K562 (cell line): ENCODE measurements around the gene C16orf92.

Experiments
- ADNP ChIP-seq: fragments of 200-800 bp; sonication (Bioruptor generic); IDR thresholded peaks from 2 replicates; pipeline ENCODE4 v1.6.1; 2016; ENCODE audit warnings: missing genetic modification characterization, missing compliant biosample characterization
- CREB1 ChIP-seq, 2 experiments: sonication (generic) in 1 of 2; formaldehyde crosslinking in 1 of 2; IDR thresholded peaks; 2 replicates each; pipeline versions ENCODE4 v1.6.1 to v1.8.0; 2012 to 2022; ENCODE audit warnings: inconsistent platforms in 1 of 2, mild to moderate bottlenecking in 1 of 2, missing genetic modification reagents in 1 of 2, moderate library complexity in 1 of 2
- EZH2 ChIP-seq: IDR thresholded peaks from 2 replicates; pipeline ENCODE4 v1.6.1; 2012; ENCODE audit warnings: low read depth, mild to moderate bottlenecking, inconsistent platforms, low read length, borderline replicate concordance
- NFIC ChIP-seq: fragments of 450-650 bp; IDR thresholded peaks from 2 replicates; pipeline ENCODE4 v1.6.1; 2017; ENCODE audit warnings: mild to moderate bottlenecking, inconsistent platforms
- ZNF175 ChIP-seq: fragments of 200-800 bp; sonication (Bioruptor generic); IDR thresholded peaks from 2 replicates; pipeline ENCODE4 v1.6.1; 2016; ENCODE audit warnings: low read depth, mild to moderate bottlenecking, missing genetic modification characterization, missing compliant biosample characterization
- TF ChIP-seq, protein P1 (sequence below), 2 experiments: fragments of 450-650 bp in 1 of 2; sonication (generic) in 1 of 2; formaldehyde crosslinking in 1 of 2; IDR thresholded peaks in 1 of 2; conservative IDR thresholded peaks in 1 of 2; 2 replicates each; pipeline versions ENCODE4 v1.6.1 to v1.8.1; 2016 to 2023; ENCODE audit warnings: mild to moderate bottlenecking in 2 of 2, moderate library complexity in 2 of 2, inconsistent platforms in 1 of 2, missing genetic modification reagents in 1 of 2
- TF ChIP-seq, protein P2 (sequence below): fragments of 450-650 bp; IDR thresholded peaks from 2 replicates; pipeline ENCODE4 v1.6.1; 2018; ENCODE audit not compliant: partially characterized antibody
- TF ChIP-seq, protein P3 (sequence below), 3 experiments: IDR thresholded peaks in 2 of 3; conservative IDR thresholded peaks in 1 of 3; 2 replicates each; pipeline ENCODE4 v1.5.1; 2011 to 2012; ENCODE audit warnings: low read length in 3 of 3, mild to moderate bottlenecking in 3 of 3, control low read depth in 2 of 3, improper control_type of control experiment in 1 of 3, inconsistent platforms in 1 of 3, low read depth in 1 of 3, mixed read lengths in 1 of 3, moderate library complexity in 1 of 3; ENCODE audit not compliant: insufficient read depth in 2 of 3
- TF ChIP-seq, protein P4 (sequence below), 2 experiments: fragments of 450-650 bp in 1 of 2; IDR thresholded peaks; 2 replicates each; pipeline ENCODE4 v1.6.1; 2011 to 2017; ENCODE audit warnings: low read depth in 2 of 2, antibody characterized with exemption in 1 of 2, borderline replicate concordance in 1 of 2, low read length in 1 of 2, mild to moderate bottlenecking in 1 of 2, mixed read lengths in 1 of 2; ENCODE audit not compliant: control insufficient read depth in 1 of 2
- TF ChIP-seq, protein P5 (sequence below): fragments of 450-650 bp; IDR thresholded peaks from 2 replicates; pipeline ENCODE4 v1.6.1; 2016

- TF ChIP-seq, protein P1, sequence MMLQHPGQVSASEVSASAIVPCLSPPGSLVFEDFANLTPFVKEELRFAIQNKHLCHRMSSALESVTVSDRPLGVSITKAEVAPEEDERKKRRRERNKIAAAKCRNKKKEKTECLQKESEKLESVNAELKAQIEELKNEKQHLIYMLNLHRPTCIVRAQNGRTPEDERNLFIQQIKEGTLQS (IDR thresholded peaks at IDR 0.05) = no peak
- TF ChIP-seq, protein P1 (CRISPR knock-in tag; conservative IDR thresholded peaks at IDR 0.05) = no peak
- TF ChIP-seq ZNF175 (no peak), NFIC (no peak), CREB1 (IDR thresholded peaks at IDR 0.05) (no peak), CREB1 (CRISPR knock-in tag; IDR thresholded peaks at IDR 0.05) (no peak), ADNP (tag) (no peak), EZH2 (no peak)
- TF ChIP-seq, protein P2, sequence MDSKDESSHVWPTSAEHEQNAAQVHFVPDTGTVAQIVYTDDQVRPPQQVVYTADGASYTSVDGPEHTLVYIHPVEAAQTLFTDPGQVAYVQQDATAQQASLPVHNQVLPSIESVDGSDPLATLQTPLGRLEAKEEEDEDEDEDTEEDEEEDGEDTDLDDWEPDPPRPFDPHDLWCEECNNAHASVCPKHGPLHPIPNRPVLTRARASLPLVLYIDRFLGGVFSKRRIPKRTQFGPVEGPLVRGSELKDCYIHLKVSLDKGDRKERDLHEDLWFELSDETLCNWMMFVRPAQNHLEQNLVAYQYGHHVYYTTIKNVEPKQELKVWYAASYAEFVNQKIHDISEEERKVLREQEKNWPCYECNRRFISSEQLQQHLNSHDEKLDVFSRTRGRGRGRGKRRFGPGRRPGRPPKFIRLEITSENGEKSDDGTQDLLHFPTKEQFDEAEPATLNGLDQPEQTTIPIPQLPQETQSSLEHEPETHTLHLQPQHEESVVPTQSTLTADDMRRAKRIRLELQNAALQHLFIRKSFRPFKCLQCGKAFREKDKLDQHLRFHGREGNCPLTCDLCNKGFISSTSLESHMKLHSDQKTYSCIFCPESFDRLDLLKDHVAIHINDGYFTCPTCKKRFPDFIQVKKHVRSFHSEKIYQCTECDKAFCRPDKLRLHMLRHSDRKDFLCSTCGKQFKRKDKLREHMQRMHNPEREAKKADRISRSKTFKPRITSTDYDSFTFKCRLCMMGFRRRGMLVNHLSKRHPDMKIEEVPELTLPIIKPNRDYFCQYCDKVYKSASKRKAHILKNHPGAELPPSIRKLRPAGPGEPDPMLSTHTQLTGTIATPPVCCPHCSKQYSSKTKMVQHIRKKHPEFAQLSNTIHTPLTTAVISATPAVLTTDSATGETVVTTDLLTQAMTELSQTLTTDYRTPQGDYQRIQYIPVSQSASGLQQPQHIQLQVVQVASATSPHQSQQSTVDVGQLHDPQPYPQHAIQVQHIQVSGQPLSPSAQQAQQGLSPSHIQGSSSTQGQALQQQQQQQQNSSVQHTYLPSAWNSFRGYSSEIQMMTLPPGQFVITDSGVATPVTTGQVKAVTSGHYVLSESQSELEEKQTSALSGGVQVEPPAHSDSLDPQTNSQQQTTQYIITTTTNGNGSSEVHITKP = no peak
- TF ChIP-seq, protein P3, sequence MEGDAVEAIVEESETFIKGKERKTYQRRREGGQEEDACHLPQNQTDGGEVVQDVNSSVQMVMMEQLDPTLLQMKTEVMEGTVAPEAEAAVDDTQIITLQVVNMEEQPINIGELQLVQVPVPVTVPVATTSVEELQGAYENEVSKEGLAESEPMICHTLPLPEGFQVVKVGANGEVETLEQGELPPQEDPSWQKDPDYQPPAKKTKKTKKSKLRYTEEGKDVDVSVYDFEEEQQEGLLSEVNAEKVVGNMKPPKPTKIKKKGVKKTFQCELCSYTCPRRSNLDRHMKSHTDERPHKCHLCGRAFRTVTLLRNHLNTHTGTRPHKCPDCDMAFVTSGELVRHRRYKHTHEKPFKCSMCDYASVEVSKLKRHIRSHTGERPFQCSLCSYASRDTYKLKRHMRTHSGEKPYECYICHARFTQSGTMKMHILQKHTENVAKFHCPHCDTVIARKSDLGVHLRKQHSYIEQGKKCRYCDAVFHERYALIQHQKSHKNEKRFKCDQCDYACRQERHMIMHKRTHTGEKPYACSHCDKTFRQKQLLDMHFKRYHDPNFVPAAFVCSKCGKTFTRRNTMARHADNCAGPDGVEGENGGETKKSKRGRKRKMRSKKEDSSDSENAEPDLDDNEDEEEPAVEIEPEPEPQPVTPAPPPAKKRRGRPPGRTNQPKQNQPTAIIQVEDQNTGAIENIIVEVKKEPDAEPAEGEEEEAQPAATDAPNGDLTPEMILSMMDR (IDR thresholded peaks at IDR 0.05 in 2 of 3, conservative IDR thresholded peaks at IDR 0.05 in 1 of 3; ENCODE audit: insufficient read depth in 2 of 3, low read depth in 1 of 3, low read length in 3 of 3) = peak in 2 of 3 experiments; percentile 51 to 76; a peak in 5 of 6 replicates
- TF ChIP-seq, protein P4, sequence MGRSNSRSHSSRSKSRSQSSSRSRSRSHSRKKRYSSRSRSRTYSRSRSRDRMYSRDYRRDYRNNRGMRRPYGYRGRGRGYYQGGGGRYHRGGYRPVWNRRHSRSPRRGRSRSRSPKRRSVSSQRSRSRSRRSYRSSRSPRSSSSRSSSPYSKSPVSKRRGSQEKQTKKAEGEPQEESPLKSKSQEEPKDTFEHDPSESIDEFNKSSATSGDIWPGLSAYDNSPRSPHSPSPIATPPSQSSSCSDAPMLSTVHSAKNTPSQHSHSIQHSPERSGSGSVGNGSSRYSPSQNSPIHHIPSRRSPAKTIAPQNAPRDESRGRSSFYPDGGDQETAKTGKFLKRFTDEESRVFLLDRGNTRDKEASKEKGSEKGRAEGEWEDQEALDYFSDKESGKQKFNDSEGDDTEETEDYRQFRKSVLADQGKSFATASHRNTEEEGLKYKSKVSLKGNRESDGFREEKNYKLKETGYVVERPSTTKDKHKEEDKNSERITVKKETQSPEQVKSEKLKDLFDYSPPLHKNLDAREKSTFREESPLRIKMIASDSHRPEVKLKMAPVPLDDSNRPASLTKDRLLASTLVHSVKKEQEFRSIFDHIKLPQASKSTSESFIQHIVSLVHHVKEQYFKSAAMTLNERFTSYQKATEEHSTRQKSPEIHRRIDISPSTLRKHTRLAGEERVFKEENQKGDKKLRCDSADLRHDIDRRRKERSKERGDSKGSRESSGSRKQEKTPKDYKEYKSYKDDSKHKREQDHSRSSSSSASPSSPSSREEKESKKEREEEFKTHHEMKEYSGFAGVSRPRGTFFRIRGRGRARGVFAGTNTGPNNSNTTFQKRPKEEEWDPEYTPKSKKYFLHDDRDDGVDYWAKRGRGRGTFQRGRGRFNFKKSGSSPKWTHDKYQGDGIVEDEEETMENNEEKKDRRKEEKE (IDR thresholded peaks at IDR 0.05; ENCODE audit: borderline replicate concordance in 1 of 2, control insufficient read depth in 1 of 2, low read depth in 2 of 2, low read length in 1 of 2) = no peak
- TF ChIP-seq, protein P5, sequence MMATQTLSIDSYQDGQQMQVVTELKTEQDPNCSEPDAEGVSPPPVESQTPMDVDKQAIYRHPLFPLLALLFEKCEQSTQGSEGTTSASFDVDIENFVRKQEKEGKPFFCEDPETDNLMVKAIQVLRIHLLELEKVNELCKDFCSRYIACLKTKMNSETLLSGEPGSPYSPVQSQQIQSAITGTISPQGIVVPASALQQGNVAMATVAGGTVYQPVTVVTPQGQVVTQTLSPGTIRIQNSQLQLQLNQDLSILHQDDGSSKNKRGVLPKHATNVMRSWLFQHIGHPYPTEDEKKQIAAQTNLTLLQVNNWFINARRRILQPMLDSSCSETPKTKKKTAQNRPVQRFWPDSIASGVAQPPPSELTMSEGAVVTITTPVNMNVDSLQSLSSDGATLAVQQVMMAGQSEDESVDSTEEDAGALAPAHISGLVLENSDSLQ = no peak
These were observed 18.8 kb downstream of the C16orf92 start for GRCh38 chr16:30041841-30042240.
